PFSK-1 (cell line): Measurements from ENCODE around the gene SHF.

Source experiments
- FOXP2 ChIP-seq: optimal IDR thresholded peaks from 2 replicates; pipeline ENCODE3; 2011; ENCODE audit warnings: borderline replicate concordance, control low read depth, inconsistent platforms; ENCODE audit not compliant: insufficient read depth; ENCODE audit errors: extremely low read length, extremely low read depth
- POLR2AphosphoS5 ChIP-seq: IDR thresholded peaks from 2 replicates; pipeline ENCODE4 v1.6.1; 2012; ENCODE audit warnings: low read depth, mild to moderate bottlenecking, control low read depth, low read length, moderate library complexity
- SIN3A ChIP-seq: IDR thresholded peaks from 2 replicates; pipeline ENCODE4 v1.6.1; 2012; ENCODE audit warnings: mild to moderate bottlenecking, low read length, moderate library complexity, borderline replicate concordance; ENCODE audit not compliant: insufficient read depth
- TAF1 ChIP-seq: IDR thresholded peaks from 2 replicates; pipeline ENCODE4 v1.6.1; 2012; ENCODE audit warnings: low read length, control low read depth, borderline replicate concordance; ENCODE audit not compliant: insufficient read depth
- TF ChIP-seq, protein P1 (sequence below), 2 experiments: IDR thresholded peaks; 2 replicates each; pipeline versions ENCODE4 v1.6.1 to v1.8.0; 2011 to 2012; ENCODE audit warnings: low read depth in 2 of 2, low read length in 2 of 2, control low read depth in 1 of 2, inconsistent platforms in 1 of 2, mild to moderate bottlenecking in 1 of 2, moderate library complexity in 1 of 2; ENCODE audit not compliant: insufficient read depth in 1 of 2

Gene SHF

DNA sequence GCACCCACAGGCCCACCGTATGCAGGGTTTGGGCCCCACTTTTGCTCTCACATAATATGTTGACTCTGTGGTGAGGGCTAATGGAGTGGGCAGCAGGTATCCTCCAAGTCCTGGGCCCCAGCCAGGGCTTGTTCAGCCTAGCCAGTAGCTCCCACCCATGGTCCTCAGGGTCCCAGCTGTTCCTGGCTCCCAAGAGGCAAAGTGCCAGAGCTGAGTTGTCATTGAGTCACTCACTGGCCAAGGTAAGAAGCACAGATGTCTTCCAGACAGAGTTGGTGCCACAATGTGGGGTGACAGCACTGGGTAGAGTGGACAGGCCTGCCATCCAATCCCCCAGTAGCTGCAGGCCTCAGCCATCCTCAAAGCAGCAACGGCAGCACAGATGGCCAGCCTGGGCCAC lies 4.3 kb downstream of the SHF start:
- TF ChIP-seq, protein P1, sequence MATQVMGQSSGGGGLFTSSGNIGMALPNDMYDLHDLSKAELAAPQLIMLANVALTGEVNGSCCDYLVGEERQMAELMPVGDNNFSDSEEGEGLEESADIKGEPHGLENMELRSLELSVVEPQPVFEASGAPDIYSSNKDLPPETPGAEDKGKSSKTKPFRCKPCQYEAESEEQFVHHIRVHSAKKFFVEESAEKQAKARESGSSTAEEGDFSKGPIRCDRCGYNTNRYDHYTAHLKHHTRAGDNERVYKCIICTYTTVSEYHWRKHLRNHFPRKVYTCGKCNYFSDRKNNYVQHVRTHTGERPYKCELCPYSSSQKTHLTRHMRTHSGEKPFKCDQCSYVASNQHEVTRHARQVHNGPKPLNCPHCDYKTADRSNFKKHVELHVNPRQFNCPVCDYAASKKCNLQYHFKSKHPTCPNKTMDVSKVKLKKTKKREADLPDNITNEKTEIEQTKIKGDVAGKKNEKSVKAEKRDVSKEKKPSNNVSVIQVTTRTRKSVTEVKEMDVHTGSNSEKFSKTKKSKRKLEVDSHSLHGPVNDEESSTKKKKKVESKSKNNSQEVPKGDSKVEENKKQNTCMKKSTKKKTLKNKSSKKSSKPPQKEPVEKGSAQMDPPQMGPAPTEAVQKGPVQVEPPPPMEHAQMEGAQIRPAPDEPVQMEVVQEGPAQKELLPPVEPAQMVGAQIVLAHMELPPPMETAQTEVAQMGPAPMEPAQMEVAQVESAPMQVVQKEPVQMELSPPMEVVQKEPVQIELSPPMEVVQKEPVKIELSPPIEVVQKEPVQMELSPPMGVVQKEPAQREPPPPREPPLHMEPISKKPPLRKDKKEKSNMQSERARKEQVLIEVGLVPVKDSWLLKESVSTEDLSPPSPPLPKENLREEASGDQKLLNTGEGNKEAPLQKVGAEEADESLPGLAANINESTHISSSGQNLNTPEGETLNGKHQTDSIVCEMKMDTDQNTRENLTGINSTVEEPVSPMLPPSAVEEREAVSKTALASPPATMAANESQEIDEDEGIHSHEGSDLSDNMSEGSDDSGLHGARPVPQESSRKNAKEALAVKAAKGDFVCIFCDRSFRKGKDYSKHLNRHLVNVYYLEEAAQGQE (IDR thresholded peaks at IDR 0.05; ENCODE audit: insufficient read depth in 1 of 2, low read depth in 2 of 2, low read length in 2 of 2), result no peak
- TF ChIP-seq POLR2AphosphoS5 (no peak), TAF1 (no peak), SIN3A (no peak), FOXP2 (no peak)

DNA sequence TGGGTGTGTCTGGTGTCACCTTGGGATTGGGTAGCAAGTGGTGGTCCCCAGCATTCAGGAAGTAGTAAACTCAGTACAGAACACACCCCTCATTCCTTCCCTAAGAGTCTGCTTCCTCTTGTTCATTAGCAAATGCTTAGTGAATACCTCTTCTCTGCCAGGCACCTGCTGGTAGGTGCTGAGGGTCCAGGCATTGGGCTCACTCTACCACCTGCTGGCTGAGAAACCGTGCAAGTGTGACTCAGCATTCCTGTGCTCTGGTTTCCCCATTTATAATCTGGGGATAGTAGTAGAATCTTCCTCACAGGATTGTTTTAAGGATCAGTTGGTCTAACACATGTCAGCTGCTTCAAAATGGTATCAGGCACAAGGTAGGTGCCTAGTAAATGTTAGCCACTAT lies 4.8 kb downstream of the SHF start:
- TF ChIP-seq TAF1 (no peak), SIN3A (no peak), POLR2AphosphoS5 (no peak), FOXP2 (no peak)
- TF ChIP-seq, protein P1 (IDR thresholded peaks at IDR 0.05; ENCODE audit: insufficient read depth in 1 of 2, low read depth in 2 of 2, low read length in 2 of 2), result no peak

DNA sequence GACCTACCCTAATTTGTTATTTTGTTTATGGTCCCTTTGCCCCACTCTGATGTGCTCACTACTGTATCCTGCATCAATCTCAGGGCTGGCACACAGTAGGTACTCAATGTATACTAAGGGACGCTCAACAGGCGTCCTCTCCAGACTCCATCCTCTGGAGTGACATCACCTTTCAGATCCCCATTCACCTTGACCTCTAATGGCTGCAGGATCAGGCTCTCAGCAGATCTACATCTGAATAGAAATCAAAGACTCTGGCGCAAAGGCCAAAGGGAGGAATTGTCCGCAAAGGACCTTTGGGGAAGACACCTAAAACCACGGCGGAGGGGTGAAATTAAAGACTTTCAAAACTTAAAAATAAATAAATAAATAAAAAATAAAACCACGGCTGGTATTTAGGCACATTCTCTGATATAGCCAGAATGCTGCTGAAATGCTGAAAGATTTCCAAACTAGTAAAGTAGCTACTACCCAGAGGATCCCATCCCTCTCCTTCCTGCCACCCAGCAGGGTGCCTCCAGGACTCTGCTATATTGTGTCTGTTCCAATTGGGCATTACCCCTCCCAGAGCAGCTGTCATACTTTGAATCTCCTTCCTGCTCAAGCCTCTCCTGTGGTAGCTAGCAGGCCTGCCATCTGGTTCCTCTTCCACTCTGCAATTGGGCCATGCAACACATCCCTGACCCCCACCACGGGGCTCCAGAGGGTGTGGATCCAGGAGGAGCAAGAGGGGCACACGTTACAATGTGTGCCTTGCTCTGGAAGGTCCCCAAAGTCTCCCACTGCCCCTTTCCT lies 6.1 kb downstream of the SHF start:
- TF ChIP-seq TAF1 (no peak), POLR2AphosphoS5 (no peak), FOXP2 (no peak), SIN3A (no peak)

DNA sequence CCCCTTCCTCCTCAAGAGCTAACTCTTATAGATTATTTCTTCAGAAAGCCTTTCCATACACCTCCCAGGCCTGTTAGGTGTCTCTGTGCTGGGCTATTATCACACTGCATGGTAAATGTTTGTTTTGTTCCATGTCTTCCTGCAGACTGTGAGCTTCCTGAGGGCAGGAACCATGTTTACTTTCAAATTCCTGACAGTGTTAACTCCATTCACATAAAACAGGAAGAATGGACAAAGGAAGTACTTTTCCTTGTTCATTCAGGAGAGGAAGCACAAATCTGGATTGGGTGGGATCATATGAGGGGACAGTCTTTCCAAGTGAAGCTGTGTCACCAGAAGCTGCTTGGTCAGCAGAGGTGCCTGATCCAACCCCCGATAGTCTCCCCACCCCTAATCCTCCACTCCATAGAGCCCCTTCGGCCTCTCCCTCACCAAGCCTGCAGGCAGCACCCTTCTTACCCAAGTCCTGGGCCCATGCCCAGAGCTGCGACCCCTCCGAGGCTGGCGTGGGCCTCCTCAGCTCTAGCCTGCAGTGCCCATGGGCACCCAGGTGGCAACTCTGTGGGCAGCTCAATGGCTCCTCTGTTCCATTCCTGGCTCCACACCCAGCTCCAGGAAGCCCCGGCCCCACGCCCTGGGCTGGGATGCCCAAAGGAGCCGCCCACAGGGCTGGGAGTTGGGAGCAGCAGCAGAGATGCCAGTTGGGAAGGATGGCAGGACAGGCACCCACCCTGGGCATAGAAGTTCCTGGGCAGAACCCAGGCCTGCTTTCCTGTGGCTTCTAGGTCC lies 6.9 kb downstream of the SHF start:
- TF ChIP-seq POLR2AphosphoS5 (no peak), TAF1 (no peak), FOXP2 (no peak), SIN3A (no peak)
- TF ChIP-seq, protein P1 (IDR thresholded peaks at IDR 0.05; ENCODE audit: insufficient read depth in 1 of 2, low read depth in 2 of 2, low read length in 2 of 2), result no peak

DNA sequence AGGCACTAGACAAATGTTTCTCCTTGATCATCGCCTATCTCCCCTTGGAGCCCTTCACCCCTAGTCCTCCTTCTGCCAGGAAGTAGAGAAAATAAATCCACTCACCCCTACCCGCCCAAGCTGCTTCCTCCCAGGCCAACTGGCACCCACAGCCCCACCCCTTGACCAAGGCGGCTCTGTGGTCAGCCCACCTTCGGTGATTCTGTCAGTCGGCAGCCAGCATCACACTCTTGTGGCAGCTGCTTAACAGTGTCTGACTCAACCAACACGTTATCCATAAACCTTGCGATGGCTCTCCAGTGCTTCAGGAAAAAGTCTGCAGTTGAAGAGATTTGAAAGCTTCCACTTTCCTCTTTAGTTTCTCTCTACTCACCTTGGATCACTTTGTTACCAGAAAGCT lies 7.6 kb downstream of the SHF start:
- no peak for TF ChIP-seq TAF1
- TF ChIP-seq POLR2AphosphoS5, result no peak
- TF ChIP-seq, protein P1 (IDR thresholded peaks at IDR 0.05; ENCODE audit: insufficient read depth in 1 of 2, low read depth in 2 of 2, low read length in 2 of 2), result no peak
- TF ChIP-seq SIN3A, result no peak
- TF ChIP-seq FOXP2, result no peak
